HCT116 (cell line): ENCODE data around the gene COMMD3. TPM values are rescaled to one million over a fixed set of nuclear protein-coding genes. Genes with fewer than 3 reads are reported as not detected.

ENCODE experiments used
- ATAC-seq: fragments of 200-7000 bp; cut with Tn5 transposase; 2 replicates; pipeline ENCODE4 v1.9.1; 2020; ENCODE audit warnings: mild to moderate bottlenecking, moderate library complexity
- BruUV-seq: library from RNA; stranded (reverse); fragments of 400-500 nt; replicated peaks from 2 replicates; lab custom pipeline; 2021; lab: Mats Ljungman, UMichigan
- CTCF ChIA-PET: fragments of 300-600 bp; sonication (Branson Sonifier 250); formaldehyde crosslinking; loops from one replicate; lab custom pipeline; 2021; ENCODE audit warnings: antibody characterized with exemption; lab: Charles Lee
- POLR2A ChIA-PET: fragments of 300-600, 350-600 bp; sonication (Branson Sonifier 250); formaldehyde crosslinking; loops from one replicate; lab custom pipeline; 2021; ENCODE audit warnings: antibody characterized with exemption; lab: Charles Lee
- RAD21 ChIA-PET, 2 experiments: fragments of 300-600 bp; sonication (Branson Sonifier 250); formaldehyde crosslinking; loops; one replicate each; lab custom pipeline; 2023; ENCODE audit warnings: low total read pairs in 2 of 2; ENCODE audit not compliant: uncharacterized antibody in 2 of 2, unreplicated experiment in 2 of 2, low non-redundant PET in 1 of 2; lab: Charles Lee
- DNase-seq: peaks from one replicate; pipeline ENCODE4 v3.0.0-alpha.2; 2010; ENCODE audit warnings: low read depth, low spot score
- H2AFZ ChIP-seq: fragments of 200-600 bp; shearing (Covaris generic), sonication (generic); 2 replicates; pipeline ENCODE4 v1.6.1; 2017; ENCODE audit warnings: low read depth, mixed run types, mixed read lengths, antibody characterized with exemption, low read length; ENCODE audit not compliant: poor library complexity, severe bottlenecking
- H3K27ac ChIP-seq: 2 replicates; pipeline ENCODE4 v1.5.1; 2012; ENCODE audit warnings: low read depth, low read length
- H3K27me3 ChIP-seq: fragments of 200-600 bp; sonication (generic); 2 replicates; pipeline ENCODE4 v1.6.1; 2016; ENCODE audit warnings: mixed run types, low read length, mixed read lengths; ENCODE audit not compliant: insufficient read depth
- H3K36me3 ChIP-seq, 2 experiments: fragments of 200-500 bp in 1 of 2; fragments of 200-600 bp in 1 of 2; sonication (Bioruptor generic) in 1 of 2; sonication (generic) in 1 of 2; 2 replicates each; pipeline versions ENCODE4 v1.5.1 to v1.6.1; 2014 to 2016; ENCODE audit warnings: low read length in 2 of 2, inconsistent platforms in 1 of 2, mixed read lengths in 1 of 2, mixed run types in 1 of 2; ENCODE audit not compliant: insufficient read depth in 2 of 2, control insufficient read depth in 1 of 2
- H3K4me1 ChIP-seq, 2 experiments: fragments of 200-600 bp in 1 of 2; sonication (generic) in 1 of 2; 2 replicates each; pipeline versions ENCODE4 v1.5.1 to v1.6.1; 2012 to 2017; ENCODE audit warnings: low read length in 2 of 2, inconsistent platforms in 1 of 2, mild to moderate bottlenecking in 1 of 2, mixed read lengths in 1 of 2, mixed run types in 1 of 2, moderate library complexity in 1 of 2; ENCODE audit not compliant: insufficient read depth in 2 of 2, control insufficient read depth in 1 of 2
- H3K4me2 ChIP-seq: fragments of 200-600 bp; sonication (generic); 2 replicates; pipeline ENCODE4 v1.6.1; 2017; ENCODE audit warnings: mixed run types, low read length, mixed read lengths
- H3K4me3 ChIP-seq, 2 experiments: fragments of 200-600 bp in 1 of 2; sonication (generic) in 1 of 2; replicated peaks in 1 of 2; 2 replicates each; pipeline ENCODE4 v1.5.1; 2011 to 2016; ENCODE audit warnings: low read length in 2 of 2, control low read depth in 1 of 2, low read depth in 1 of 2, mild to moderate bottlenecking in 1 of 2, mixed read lengths in 1 of 2, mixed run types in 1 of 2
- H3K79me2 ChIP-seq: fragments of 200-600 bp; sonication (generic); 2 replicates; pipeline ENCODE4 v1.6.1; 2017; ENCODE audit warnings: mild to moderate bottlenecking, mixed run types, low read length, moderate library complexity, mixed read lengths; ENCODE audit not compliant: insufficient read depth
- H3K9ac ChIP-seq: fragments of 200-600 bp; sonication (generic); 2 replicates; pipeline ENCODE4 v1.6.1; 2016; ENCODE audit warnings: low read length, mixed read lengths
- H3K9me2 ChIP-seq: fragments of 200-600 bp; sonication (generic), shearing (Covaris generic); 2 replicates; pipeline ENCODE4 v1.6.1; 2017; ENCODE audit warnings: mixed run types, mild to moderate bottlenecking, moderate library complexity; ENCODE audit not compliant: insufficient read depth
- H3K9me3 ChIP-seq, 2 experiments: fragments of 200-500 bp in 1 of 2; fragments of 200-600 bp in 1 of 2; sonication (Bioruptor generic) in 1 of 2; sonication (generic) in 1 of 2; 2 replicates each; pipeline ENCODE4 v1.6.1; 2014 to 2017; ENCODE audit warnings: low read length in 2 of 2, mixed read lengths in 2 of 2, inconsistent platforms in 1 of 2, low read depth in 1 of 2, mild to moderate bottlenecking in 1 of 2, mixed run types in 1 of 2, moderate library complexity in 1 of 2; ENCODE audit not compliant: control insufficient read depth in 1 of 2, insufficient read depth in 1 of 2
- H4K20me1 ChIP-seq: fragments of 200-600 bp; sonication (generic), shearing (Covaris generic); 2 replicates; pipeline ENCODE4 v1.6.1; 2017; ENCODE audit warnings: mixed run types, mild to moderate bottlenecking, moderate library complexity; ENCODE audit not compliant: insufficient read depth
- CBX3 ChIP-seq: IDR thresholded peaks from 2 replicates; pipeline ENCODE4 v1.6.1; 2012; ENCODE audit warnings: low read depth
- CTCF ChIP-seq, 3 experiments: fragments of 200-600 bp in 1 of 3; sonication (generic) in 1 of 3; IDR thresholded peaks in 2 of 3; conservative IDR thresholded peaks in 1 of 3; 2 replicates each; pipeline ENCODE4 v1.5.1; 2012 to 2017; ENCODE audit warnings: low read depth in 2 of 3, low read length in 2 of 3, antibody characterized with exemption in 1 of 3, borderline replicate concordance in 1 of 3, control low read depth in 1 of 3, mild to moderate bottlenecking in 1 of 3, mixed read lengths in 1 of 3, mixed run types in 1 of 3, moderate library complexity in 1 of 3; ENCODE audit not compliant: insufficient read depth in 1 of 3
- EGR1 ChIP-seq: IDR thresholded peaks from 2 replicates; pipeline ENCODE4 v1.6.1; 2012; ENCODE audit warnings: low read depth
- ELF1 ChIP-seq: IDR thresholded peaks from 2 replicates; pipeline ENCODE4 v1.6.1; 2012; ENCODE audit warnings: low read depth, borderline replicate concordance
- EZH2phosphoT487 ChIP-seq: fragments of 200-600 bp; IDR thresholded peaks from 2 replicates; pipeline ENCODE4 v1.6.1; 2018; ENCODE audit warnings: antibody characterized with exemption, borderline replicate concordance
- FOSL1 ChIP-seq: IDR thresholded peaks from 2 replicates; pipeline ENCODE4 v1.6.1; 2012; ENCODE audit warnings: low read depth
- POLR2A ChIP-seq: IDR thresholded peaks from 2 replicates; pipeline ENCODE4 v1.7.0; 2011; ENCODE audit warnings: borderline replicate concordance; ENCODE audit not compliant: insufficient read depth, insufficient read length; ENCODE audit errors: extremely low read depth
- REST ChIP-seq: IDR thresholded peaks from 2 replicates; pipeline ENCODE4 v1.6.1; 2012; ENCODE audit warnings: low read depth
- SIN3A ChIP-seq: IDR thresholded peaks from 2 replicates; pipeline ENCODE4 v1.6.1; 2012; ENCODE audit warnings: low read depth
- SP1 ChIP-seq: IDR thresholded peaks from 2 replicates; pipeline ENCODE4 v1.6.1; 2012; ENCODE audit warnings: low read depth
- TCF7L2 ChIP-seq: IDR thresholded peaks from 2 replicates; pipeline ENCODE4 v1.7.0; 2011; ENCODE audit warnings: borderline replicate concordance, inconsistent platforms; ENCODE audit not compliant: insufficient read depth, insufficient read length; ENCODE audit errors: extremely low read depth
- ZBTB33 ChIP-seq: IDR thresholded peaks from 2 replicates; pipeline ENCODE4 v1.6.1; 2011; ENCODE audit warnings: mild to moderate bottlenecking, low read length, moderate library complexity; ENCODE audit not compliant: insufficient replicate concordance; ENCODE audit errors: extremely low read depth
- intact Hi-C: fragments of 100-400 bp; cut with micrococcal nuclease; formaldehyde crosslinking; loops from 2 replicates; pipeline ENCODE4 v1.10.0; 2022
- total RNA-seq: library from RNA; stranded (reverse); gene quantifications from one replicate; pipeline ENCODE4 v1.2.1, GENCODE V29; 2021; ENCODE audit not compliant: unreplicated experiment

Gene COMMD3
- total RNA-seq, 1 experiment from 2014 or later = 43.0 TPM

- TF ChIP-seq ZBTB33 (no peak), EZH2phosphoT487 (no peak), SIN3A (peak; percentile 73; the same call in 1 of the 2 replicates), EGR1 (no peak)
- TF ChIP-seq, all 23 proteins: peak for 8
These were observed at the start of gene COMMD3 (continued) for GRCh38 chr10:22316286-22317075.

- BruUV-seq = no TSS peak
- intact Hi-C loops = no loop called here
- H3K9ac ChIP-seq = no peak overlapping the region
- H2AFZ ChIP-seq = no peak overlapping the region
- no peaks in the 10 kb centered on the region for H3K36me3 ChIP-seq
- no peak for ATAC-seq
- no peaks in the 10 kb centered on the region for H3K4me1 ChIP-seq
- H3K27me3 ChIP-seq = no peaks in the 10 kb centered on the region
- RAD21 ChIA-PET = no interaction called here
- no peaks in the 10 kb centered on the region for H4K20me1 ChIP-seq
- TF ChIP-seq TCF7L2 = no peak
- TF ChIP-seq SP1 = no peak
- no peak for TF ChIP-seq POLR2A
- no peak for TF ChIP-seq FOSL1
- no peak for TF ChIP-seq ELF1
- TF ChIP-seq CTCF (IDR thresholded peaks at IDR 0.05 in 2 of 3, conservative IDR thresholded peaks at IDR 0.05 in 1 of 3; ENCODE audit: borderline replicate concordance in 1 of 3, insufficient read depth in 1 of 3, low read depth in 2 of 3, low read length in 2 of 3) = no peak
- TF ChIP-seq CBX3 = no peak
- TF ChIP-seq REST = no peak
- no peak for TF ChIP-seq SIN3A
- POLR2A ChIA-PET = no interaction called here
- H3K9me2 ChIP-seq = no peaks in the 10 kb centered on the region
- no peaks in the 10 kb centered on the region for H3K9me3 ChIP-seq
- no peak overlapping the region for H3K4me3 ChIP-seq
- no peak overlapping the region for H3K27ac ChIP-seq
- CTCF ChIA-PET = no interaction called here
- no peak for DNase-seq
- no peak overlapping the region for H3K4me2 ChIP-seq
- H3K79me2 ChIP-seq = no peaks in the 10 kb centered on the region
These were observed 47.7 kb upstream of the COMMD3 start for GRCh38 chr10:22268503-22268902.
